GM12878 (cell line): Measurements from ENCODE around the gene PAN3. TPM values are rescaled to one million over a fixed set of nuclear protein-coding genes. Genes with fewer than 3 reads are reported as not detected.

ENCODE experiments used
- ATAC-seq: fragments of 200-7000 bp; cut with Tn5 transposase; 3 replicates; pipeline ENCODE4 v1.9.1; 2020; ENCODE audit warnings: mild to moderate bottlenecking, moderate library complexity
- BruUV-seq: library from RNA; stranded (reverse); fragments of 400-500 nt; replicated peaks from 2 replicates; lab custom pipeline; 2021; lab: Mats Ljungman, UMichigan
- CTCF ChIA-PET: fragments of 300-600 bp; sonication (Branson Sonifier 250); formaldehyde crosslinking; extraction: SDS; loops from one replicate; lab custom pipeline; 2021; ENCODE audit warnings: inconsistent platforms; lab: Yijun Ruan, JAX
- POLR2A ChIA-PET: fragments of 350-600 bp; formaldehyde crosslinking; extraction: SDS; loops from one replicate; lab custom pipeline; 2021; ENCODE audit warnings: inconsistent platforms; lab: Charles Lee
- RAD21 ChIA-PET: fragments of 300-600 bp; sonication (Branson Sonifier 250); formaldehyde crosslinking; loops from one replicate; lab custom pipeline; 2023; ENCODE audit warnings: antibody characterized with exemption; ENCODE audit not compliant: unreplicated experiment; lab: Charles Lee
- SMC1A ChIA-PET: fragments of 300-600 bp; sonication (Branson Sonifier 250); formaldehyde crosslinking; loops from one replicate; lab custom pipeline; 2023; ENCODE audit not compliant: unreplicated experiment, uncharacterized antibody; lab: Charles Lee
- DNase-seq: peaks from one replicate; pipeline ENCODE4 v3.0.0-alpha.2; 2011; ENCODE audit warnings: low read depth, low spot score
- FAIRE-seq: peaks from 3 replicates; lab custom pipeline; 2011; peaks lifted over from hg19 to GRCh38; lab: Jason Lieb, UNC
- H2AFZ ChIP-seq: 2 replicates; pipeline ENCODE4 v1.6.0; 2011; ENCODE audit warnings: low read depth, low read length, control low read depth; ENCODE audit not compliant: control insufficient read depth
- H3K27ac ChIP-seq: 2 replicates; pipeline ENCODE4 v1.5.1; 2011; ENCODE audit warnings: control low read depth; ENCODE audit not compliant: control insufficient read depth, insufficient read depth
- H3K27me3 ChIP-seq, 2 experiments: replicated peaks in 1 of 2; 2 replicates each; pipeline versions ENCODE4 v1.6.0 to v1.6.1; 2011; ENCODE audit warnings: low read length in 1 of 2; ENCODE audit not compliant: control insufficient read depth in 2 of 2, insufficient read depth in 2 of 2
- H3K36me3 ChIP-seq, 2 experiments: 2 replicates each; pipeline ENCODE4 v1.5.1; 2011; ENCODE audit warnings: low read length in 1 of 2; ENCODE audit not compliant: control insufficient read depth in 2 of 2, insufficient read depth in 2 of 2
- H3K4me1 ChIP-seq: 2 replicates; pipeline ENCODE4 v1.6.1; 2011; ENCODE audit warnings: mild to moderate bottlenecking, low read length, moderate library complexity, mixed read lengths; ENCODE audit not compliant: control insufficient read depth, insufficient read depth
- H3K4me2 ChIP-seq: 2 replicates; pipeline ENCODE4 v1.6.0; 2011; ENCODE audit warnings: control low read depth; ENCODE audit not compliant: control insufficient read depth, insufficient read depth
- H3K4me3 ChIP-seq: fragments of 200-600 bp; sonication (generic); 2 replicates; pipeline ENCODE4 v1.5.1; 2016
- H3K79me2 ChIP-seq: 2 replicates; pipeline ENCODE4 v1.6.0; 2011; ENCODE audit warnings: low read length; ENCODE audit not compliant: control insufficient read depth, insufficient read depth
- H3K9ac ChIP-seq: 2 replicates; pipeline ENCODE4 v1.8.0; 2011; ENCODE audit warnings: low read length, control low read depth, mixed read lengths; ENCODE audit not compliant: control insufficient read depth, insufficient read depth
- H3K9me3 ChIP-seq: replicated peaks from 3 replicates; pipeline ENCODE4 v1.5.1; 2011; ENCODE audit warnings: mild to moderate bottlenecking, low read length; ENCODE audit not compliant: control insufficient read depth, insufficient read depth
- H4K20me1 ChIP-seq: 2 replicates; pipeline ENCODE4 v1.6.0; 2011; ENCODE audit not compliant: control insufficient read depth, insufficient read depth
- BCL11A ChIP-seq: IDR thresholded peaks from 2 replicates; pipeline ENCODE4 v1.6.1; 2011; ENCODE audit warnings: low read depth, low read length
- BHLHE40 ChIP-seq, 2 experiments: fragments of 450-650 bp in 1 of 2; IDR thresholded peaks; 2 replicates each; pipeline ENCODE4 v1.6.1; 2011 to 2017; ENCODE audit warnings: low read depth in 2 of 2, borderline replicate concordance in 1 of 2, improper control_type of control experiment in 1 of 2, low read length in 1 of 2, mild to moderate bottlenecking in 1 of 2
- BRCA1 ChIP-seq: IDR thresholded peaks from 2 replicates; pipeline ENCODE4 v1.6.1; 2011; ENCODE audit warnings: low read depth, low read length, improper control_type of control experiment
- CBFB ChIP-seq: IDR thresholded peaks from 2 replicates; pipeline ENCODE4 v1.6.1; 2016; ENCODE audit warnings: antibody characterized with exemption, low read depth
- CEBPB ChIP-seq, 2 experiments: fragments of 150-350 bp in 1 of 2; IDR thresholded peaks; 2 replicates each; pipeline ENCODE4 v1.6.1; 2012 to 2014; ENCODE audit warnings: low read depth in 2 of 2, low read length in 2 of 2, borderline replicate concordance in 1 of 2, inconsistent platforms in 1 of 2
- CREB1 ChIP-seq: IDR thresholded peaks from 2 replicates; pipeline ENCODE4 v1.6.1; 2012; ENCODE audit warnings: low read depth, mild to moderate bottlenecking, inconsistent platforms
- HDAC6 ChIP-seq: fragments of 200-600 bp; sonication (generic); IDR thresholded peaks from one replicate; pipeline ENCODE4 v1.8.0; 2017; ENCODE audit warnings: antibody characterized with exemption; ENCODE audit not compliant: unreplicated experiment
- MTA2 ChIP-seq: fragments of 450-650 bp; IDR thresholded peaks from 2 replicates; pipeline ENCODE4 v1.6.1; 2016; ENCODE audit warnings: low read depth, mild to moderate bottlenecking, moderate library complexity
- PAX8 ChIP-seq: fragments of 450-650 bp; IDR thresholded peaks from 2 replicates; pipeline ENCODE4 v1.6.1; 2017; ENCODE audit warnings: mild to moderate bottlenecking, moderate library complexity
- RELB ChIP-seq: fragments of 450-650 bp; IDR thresholded peaks from 2 replicates; pipeline ENCODE4 v1.6.1; 2017; ENCODE audit warnings: low read depth, mild to moderate bottlenecking, moderate library complexity
- SPI1 ChIP-seq: IDR thresholded peaks from 2 replicates; pipeline ENCODE4 v1.6.1; 2011; ENCODE audit warnings: low read depth, mild to moderate bottlenecking, low read length, moderate library complexity, borderline replicate concordance; ENCODE audit not compliant: insufficient read depth
- SUPT20H ChIP-seq: IDR thresholded peaks from 2 replicates; pipeline ENCODE4 v1.6.1; 2011; ENCODE audit warnings: low read depth, mild to moderate bottlenecking, low read length, moderate library complexity, borderline replicate concordance; ENCODE audit not compliant: control insufficient read depth
- TCF7 ChIP-seq: IDR thresholded peaks from 2 replicates; pipeline ENCODE4 v1.6.1; 2014; ENCODE audit warnings: antibody characterized with exemption, borderline replicate concordance
- YY1 ChIP-seq: IDR thresholded peaks from 2 replicates; pipeline ENCODE4 v1.6.1; 2011; ENCODE audit warnings: low read depth, mild to moderate bottlenecking, low read length
- ZBTB33 ChIP-seq: fragments of 450-650 bp; IDR thresholded peaks from 2 replicates; pipeline ENCODE4 v1.6.1; 2017; ENCODE audit warnings: mild to moderate bottlenecking
- ZNF24 ChIP-seq: fragments of 450-650 bp; IDR thresholded peaks from 2 replicates; pipeline ENCODE4 v1.6.1; 2017; ENCODE audit warnings: antibody characterized with exemption, mild to moderate bottlenecking
- ZNF384 ChIP-seq: IDR thresholded peaks from 2 replicates; pipeline ENCODE4 v1.6.1; 2012; ENCODE audit warnings: low read depth, mild to moderate bottlenecking, low read length, improper control_type of control experiment, borderline replicate concordance
- WGBS: methylation state at CpG from one replicate; pipeline ENCODE4 v1.1.6; 2016; ENCODE audit warnings: low lambda C conversion rate; ENCODE audit not compliant: insufficient replicate concordance, insufficient coverage; ENCODE audit errors: missing lambda C conversion rate; 5-methylcytosine and 5-hydroxymethylcytosine counted together
- in situ Hi-C: fragments of 300-500 bp; cut with MboI; formaldehyde crosslinking; loops from 9 replicates; pipeline ENCODE4 v1.14.3; 2018; ENCODE audit warnings: mixed read lengths
- intact Hi-C: fragments of 100-400 bp; cut with micrococcal nuclease; formaldehyde crosslinking; loops from one replicate; pipeline ENCODE4 v1.14.2; 2022; ENCODE audit not compliant: unreplicated experiment
- polyA plus RNA-seq, 11 experiments: library from polyadenylated mRNA; depleted of rRNA in 4 of 11; unstranded in 6 of 11; stranded (reverse) in 5 of 11; fragments of >200 nt; fragmentation: Nextera tagmentation in 4 of 11; fragmentation: Illumina TruSeq in 1 of 11; extraction: Ambion mirVana in 4 of 11; extraction: Trizol in 1 of 11; gene quantifications; 1 replicate in 1 of 11; 2 replicates in 10 of 11; pipeline versions ENCODE4 v1.2.1 to v1.2.3, GENCODE V29; 2011 to 2016; ENCODE audit warnings: inconsistent platforms in 2 of 11, missing spikeins in 2 of 11, low read depth in 1 of 11
- total RNA-seq, 4 experiments: library from RNA; depleted of rRNA in 3 of 4; stranded (reverse); fragments of >200 nt in 3 of 4; fragmentation: Illumina TruSeq in 1 of 4; extraction: Trizol in 1 of 4; gene quantifications; 2 replicates each; pipeline versions ENCODE4 v1.2.1 to v1.2.3, GENCODE V29; 2013 to 2021

PAN3 gene
- total and polyA plus RNA-seq, 10 of the 15 experiments (the other 5 are each of a cell fraction or from before 2014, with no cell fraction given) = 13.0 to 33.3 (median 19.9) TPM

GRCh38 chr13:28231642-28232041 is 93.3 kb downstream of the PAN3 start:
- POLR2A ChIA-PET = no interaction called here
- WGBS = 98% methylated on average over 3 of the region's 3 CpGs

More at GRCh38 chr13:28231642-28232041, 93.3 kb downstream of the PAN3 start:
- RAD21 ChIA-PET = interaction anchor here (0.9 kb wide), 1 partner anchor 200 kb away, joined by 3 read pairs; no protein-coding TSS in a partner anchor
- H3K4me2 ChIP-seq = no peak overlapping the region
- TF ChIP-seq CREB1 = no peak
- TF ChIP-seq YY1 = no peak
- TF ChIP-seq ZNF384 = no peak
- TF ChIP-seq HDAC6 = no peak
- no peak for TF ChIP-seq ZNF24
- TF ChIP-seq MTA2 = no peak
- no peak for TF ChIP-seq SUPT20H
- TF ChIP-seq BRCA1 = no peak
- TF ChIP-seq PAX8 = no peak
- no peak for TF ChIP-seq BCL11A
- TF ChIP-seq RELB = no peak
- no peak for TF ChIP-seq TCF7
- TF ChIP-seq CEBPB (IDR thresholded peaks at IDR 0.05; ENCODE audit: borderline replicate concordance in 1 of 2, low read depth in 2 of 2, low read length in 2 of 2) = no peak
- no peak for TF ChIP-seq SPI1
- TF ChIP-seq ZBTB33 = no peak
- TF ChIP-seq BHLHE40 (IDR thresholded peaks at IDR 0.05; ENCODE audit: borderline replicate concordance in 1 of 2, low read depth in 2 of 2, low read length in 1 of 2) = no peak
- TF ChIP-seq CBFB = no peak
- TF ChIP-seq, all 136 proteins: peak for 0
- SMC1A ChIA-PET = interaction anchor here (1.1 to 1.6 kb wide), 2 partner anchors 32 to 92 kb away, joined by 3 to 4 read pairs; no protein-coding TSS in a partner anchor
- H3K27me3 ChIP-seq = no peaks in the 10 kb centered on the region
- H3K27ac ChIP-seq = no peak overlapping the region
- FAIRE-seq = no peak
- in situ Hi-C loops = no loop called here
- intact Hi-C loops = no loop called here
- no peaks in the 10 kb centered on the region for H3K79me2 ChIP-seq
- no peak overlapping the region for H3K4me3 ChIP-seq
- CTCF ChIA-PET = interaction anchor here (0.6 to 1.4 kb wide), 2 partner anchors 8 to 97 kb away, joined by 3 to 5 read pairs; no protein-coding TSS in a partner anchor
- no peaks in the 10 kb centered on the region for H4K20me1 ChIP-seq
- no peak overlapping the region for H2AFZ ChIP-seq
- DNase-seq = no peak
- no peaks in the 10 kb centered on the region for H3K4me1 ChIP-seq
- peaks cover 2 to 20% of the 10 kb centered on the region in 2 experiments; a peak in 3 of 4 replicates for H3K36me3 ChIP-seq
- no peak overlapping the region for H3K9ac ChIP-seq
- ATAC-seq = no peak
- BruUV-seq = no TSS peak
- H3K9me3 ChIP-seq = no peaks in the 10 kb centered on the region
